Measurements from ENCODE around the gene RMND1. TPM values are rescaled to one million over a fixed set of nuclear protein-coding genes. Genes with fewer than 3 reads are reported as not detected.

The RMND1 gene
- total and polyA plus RNA-seq, 2 of the 13 experiments (the other 11 are each of a cell fraction or from before 2014, with no cell fraction given), result 34.0 to 72.5 TPM

- TF ChIP-seq GPBP1L1 (CRISPR knock-in tag; IDR thresholded peaks at IDR 0.05) (no peak), MAX (IDR thresholded peaks at IDR 0.05) (peak; percentile 99), SIX1 (CRISPR knock-in tag; IDR thresholded peaks at IDR 0.05; ENCODE audit: borderline replicate concordance) (peak; percentile 64; the same call in 1 of the 2 replicates), REXO4 (CRISPR knock-in tag; IDR thresholded peaks at IDR 0.05; ENCODE audit: borderline replicate concordance) (no peak), FOXP4 (CRISPR knock-in tag; IDR thresholded peaks at IDR 0.05) (peak; percentile 82; the same call in 1 of the 2 replicates), HOXD1 (CRISPR knock-in tag; IDR thresholded peaks at IDR 0.05) (peak; percentile 97), ZBTB2 (CRISPR knock-in tag; IDR thresholded peaks at IDR 0.05; ENCODE audit: low read depth) (peak; percentile 99), TBX2 (CRISPR knock-in tag; IDR thresholded peaks at IDR 0.05; ENCODE audit: borderline replicate concordance) (peak; percentile 97), KDM6A (CRISPR knock-in tag; IDR thresholded peaks at IDR 0.05; ENCODE audit: low read depth) (0 out of 2 replicates have a peak, but pooled peaks have one; percentile 12), MIER2 (CRISPR knock-in tag; IDR thresholded peaks at IDR 0.05) (peak; percentile 52; the same call in 1 of the 2 replicates), U2AF2 (IDR thresholded peaks at IDR 0.05; ENCODE audit: low read depth, low read length) (peak; percentile 73; the same call in 1 of the 2 replicates), MYPOP (CRISPR knock-in tag; IDR thresholded peaks at IDR 0.05) (peak; percentile 96), ZNF776 (CRISPR knock-in tag; IDR thresholded peaks at IDR 0.05) (peak; percentile 97), NR2F1 (CRISPR knock-in tag; IDR thresholded peaks at IDR 0.05) (peak in 1 of 2 experiments; percentile 36; a peak in 2 of 4 replicates), ATAD3A (CRISPR knock-in tag; IDR thresholded peaks at IDR 0.05) (no peak), NFE2 (CRISPR knock-in tag; IDR thresholded peaks at IDR 0.05) (no peak), EP300 (IDR thresholded peaks at IDR 0.05; ENCODE audit: low read depth in 2 of 2, low read length in 2 of 2) (peak; percentile 58 to 83; a peak in 3 of 4 replicates), EP300 (CRISPR knock-in tag; IDR thresholded peaks at IDR 0.05; ENCODE audit: borderline replicate concordance) (peak; percentile 65), ZBTB38 (CRISPR knock-in tag; IDR thresholded peaks at IDR 0.05) (peak; percentile 93), NR3C1 (CRISPR knock-in tag; IDR thresholded peaks at IDR 0.05) (no peak), PRMT3 (CRISPR knock-in tag; IDR thresholded peaks at IDR 0.05; ENCODE audit: borderline replicate concordance, low read depth) (0 out of 2 replicates have a peak, but pooled peaks have one; percentile 73), CHD4 (IDR thresholded peaks at IDR 0.05; ENCODE audit: borderline replicate concordance, low read length) (no peak), ESRRA (CRISPR knock-in tag; IDR thresholded peaks at IDR 0.05; ENCODE audit: low read depth) (peak; percentile 87), ZNF614 (CRISPR knock-in tag; IDR thresholded peaks at IDR 0.05; ENCODE audit: borderline replicate concordance) (no peak; the same call in none of the 2 replicates)
These were observed at the start of gene RMND1 (continued) for GRCh38 chr6:151451950-151452749.

Data from HepG2 (cell line).